ENCODE measurements around the gene THBS4. TPM values are rescaled to one million over a fixed set of nuclear protein-coding genes. Genes with fewer than 3 reads are reported as not detected.

The THBS4 gene
- polyA plus RNA-seq, 3 donors: 0.03 TPM; not detected in 2

- Mint-ChIP-seq H3K27ac (no peak overlapping the region), H3K27me3 (ENCODE audit: low read depth in 3 of 3) (no peaks in the 10 kb centered on the region), H3K4me3 (no peak overlapping the region), H3K36me3 (no peaks in the 10 kb centered on the region), H3K4me1 (no peaks in the 10 kb centered on the region), H3K9me3 (no peaks in the 10 kb centered on the region)
- WGBS (ENCODE audit: insufficient coverage): 91% methylated on average over 6 of the region's 11 CpGs
- Histone ChIP-seq H3K9ac (ENCODE audit: insufficient read depth, low read length, poor library complexity, severe bottlenecking) (no peak overlapping the region), H3K4me1 (ENCODE audit: control insufficient read depth in 1 of 2, insufficient read depth in 2 of 2, low read length in 2 of 2) (no peaks in the 10 kb centered on the region), H3K27ac (ENCODE audit: low read depth in 1 of 2, low read length in 2 of 2) (no peak overlapping the region), H3K36me3 (replicated peaks in 1 of 2; ENCODE audit: control insufficient read depth in 1 of 2, insufficient read depth in 2 of 2, low read length in 2 of 2) (no peaks in the 10 kb centered on the region), H3K4me2 (replicated peaks; ENCODE audit: extremely low read depth, low read length, poor library complexity, severe bottlenecking) (no peak overlapping the region), H3K27me3 (ENCODE audit: control insufficient read depth in 2 of 2, insufficient read depth in 2 of 2, low read length in 2 of 2) (no peaks in the 10 kb centered on the region), H3K79me2 (ENCODE audit: insufficient read depth, low read length) (no peaks in the 10 kb centered on the region), H3K4me3 (replicated peaks in 1 of 3; ENCODE audit: low read depth in 2 of 3, low read length in 3 of 3) (no peak overlapping the region), H3K9me3 (replicated peaks in 1 of 2; ENCODE audit: control insufficient read depth in 1 of 2, insufficient read depth in 1 of 2, low read length in 2 of 2) (no peaks in the 10 kb centered on the region), H4K20me1 (ENCODE audit: insufficient read depth, low read length) (no peaks in the 10 kb centered on the region), H2AFZ (ENCODE audit: insufficient read depth, low read depth, low read length, poor library complexity, severe bottlenecking) (no peak overlapping the region)
- no peak for DNase-seq
- intact Hi-C loops (cut with micrococcal nuclease): no loop called here
- no peak for TF ChIP-seq CTCF (IDR thresholded peaks at IDR 0.05)
Measured at GRCh38 chr5:80055491-80056170, 20.5 kb downstream of the THBS4 start.

- no peaks in the 10 kb centered on the region for H3K36me3 ChIP-seq (replicated peaks in 1 of 2; ENCODE audit: control insufficient read depth in 1 of 2, insufficient read depth in 2 of 2, low read length in 2 of 2)
- no peaks in the 10 kb centered on the region for H3K9me3 ChIP-seq (replicated peaks in 1 of 2; ENCODE audit: control insufficient read depth in 1 of 2, insufficient read depth in 1 of 2, low read length in 2 of 2)
- no peaks in the 10 kb centered on the region for H3K4me1 ChIP-seq (ENCODE audit: control insufficient read depth in 1 of 2, insufficient read depth in 2 of 2, low read length in 2 of 2)
- no peak for DNase-seq
- no peaks in the 10 kb centered on the region for H3K79me2 ChIP-seq (ENCODE audit: insufficient read depth, low read length)
- no peak overlapping the region for H3K27ac ChIP-seq (ENCODE audit: low read depth in 1 of 2, low read length in 2 of 2)
- Mint-ChIP-seq H3K27me3 (ENCODE audit: low read depth in 3 of 3) (peaks cover 0 to 2% (median 0%) of the 10 kb centered on the region in 3 donors), H3K4me3 (no peak overlapping the region), H3K36me3 (no peaks in the 10 kb centered on the region), H3K27ac (no peak overlapping the region), H3K4me1 (no peaks in the 10 kb centered on the region), H3K9me3 (no peaks in the 10 kb centered on the region)
- no peak overlapping the region for H3K9ac ChIP-seq (ENCODE audit: insufficient read depth, low read length, poor library complexity, severe bottlenecking)
- no peak overlapping the region for H2AFZ ChIP-seq (ENCODE audit: insufficient read depth, low read depth, low read length, poor library complexity, severe bottlenecking)
- no peak for TF ChIP-seq CTCF (IDR thresholded peaks at IDR 0.05)
- WGBS (ENCODE audit: insufficient coverage): no CpG with 5 or more reads among the region's 2 CpGs
- no peak overlapping the region for H3K4me3 ChIP-seq (replicated peaks in 1 of 3; ENCODE audit: low read depth in 2 of 3, low read length in 3 of 3)
- H4K20me1 ChIP-seq (ENCODE audit: insufficient read depth, low read length): no peaks in the 10 kb centered on the region
- no peaks in the 10 kb centered on the region for H3K27me3 ChIP-seq (ENCODE audit: control insufficient read depth in 2 of 2, insufficient read depth in 2 of 2, low read length in 2 of 2)
- intact Hi-C loops (cut with micrococcal nuclease): no loop called here
- no peak overlapping the region for H3K4me2 ChIP-seq (replicated peaks; ENCODE audit: extremely low read depth, low read length, poor library complexity, severe bottlenecking)
Measured at GRCh38 chr5:80057099-80057498, 22.0 kb downstream of the THBS4 start.

Data from CD14-positive monocyte (primary cell).